GM18909 (cell line): ENCODE measurements around the gene GALNT2.

Source experiments
- ATAC-seq: cut with Tn5 transposase; IDR thresholded peaks from one replicate; pipeline ENCODE4 v1.9.1; 2021; ENCODE audit warnings: mild to moderate bottlenecking; ENCODE audit not compliant: unreplicated experiment, poor library complexity

Gene GALNT2

DNA sequence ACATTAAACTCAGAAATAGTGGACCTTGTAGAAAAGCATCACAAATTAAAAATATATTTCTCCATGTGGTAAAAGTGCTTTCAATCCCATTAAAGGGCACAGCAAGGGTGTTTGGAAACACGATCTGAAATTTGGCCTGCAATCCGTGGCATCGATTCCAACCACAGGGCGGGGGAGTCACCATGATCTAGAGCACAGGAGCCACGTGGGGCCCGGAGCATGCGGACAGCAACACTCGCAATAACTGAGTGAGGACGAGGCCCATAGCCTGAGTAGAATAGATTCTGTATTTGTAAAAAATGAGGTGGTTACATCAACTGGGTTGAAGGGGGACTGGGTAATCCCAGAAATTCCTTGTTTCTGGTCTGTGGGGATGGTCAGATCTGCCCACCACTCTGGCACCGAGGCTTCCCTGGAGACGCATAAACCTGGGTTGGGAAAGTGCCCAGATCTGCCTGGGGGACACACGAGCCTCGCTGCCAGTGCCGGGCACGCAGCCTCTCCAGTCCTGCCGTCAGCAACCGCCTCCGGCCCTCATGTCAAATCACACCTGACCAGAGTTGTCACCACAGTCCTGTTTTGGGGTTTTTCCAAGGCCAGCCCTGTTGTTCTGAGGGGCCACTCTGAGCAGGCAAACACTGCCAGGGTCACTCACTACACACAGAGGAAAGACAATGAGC is 254.8 kb downstream of the GALNT2 start:
- ATAC-seq, result no peak

GRCh38 chr1:230322421-230322756 is 255.4 kb downstream of the GALNT2 start:
- ATAC-seq, result no peak

DNA sequence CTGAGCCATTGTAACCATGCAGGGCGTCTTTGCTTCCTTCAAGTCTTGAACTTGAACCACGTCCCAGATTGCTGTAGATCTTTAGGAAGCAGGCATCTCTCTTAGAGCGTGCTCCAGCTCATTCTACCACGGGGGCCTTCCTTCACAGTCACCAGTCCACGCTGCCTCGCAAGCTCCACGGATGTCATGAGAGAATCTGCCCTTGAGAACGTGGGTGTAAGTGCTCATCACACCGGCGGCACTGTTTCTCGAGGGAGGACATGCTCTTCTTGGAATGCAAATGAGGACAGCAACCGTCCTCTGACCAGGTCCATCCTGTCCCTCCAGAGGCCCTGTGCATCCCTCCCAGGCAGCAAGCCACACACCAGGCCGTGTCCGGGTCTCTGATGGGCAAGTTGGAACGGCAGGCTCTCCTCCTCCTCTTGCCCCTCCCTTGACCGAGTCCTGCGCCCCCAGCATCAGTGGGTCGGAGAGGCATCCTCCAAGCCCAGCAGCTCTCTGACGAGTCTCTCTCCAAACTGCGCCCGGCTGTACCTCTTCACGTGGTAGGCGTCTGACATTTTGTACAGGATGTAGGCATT is 256.0 kb downstream of the GALNT2 start:
- ATAC-seq, result no peak

GRCh38 chr1:230323686-230324085 is 256.6 kb downstream of the GALNT2 start:
- ATAC-seq, result no peak

- no peak for ATAC-seq
These were observed 260.2 kb downstream of the GALNT2 start for GRCh38 chr1:230326971-230327891.

- ATAC-seq, result no peak
These were observed 260.9 kb downstream of the GALNT2 start for GRCh38 chr1:230327892-230328284.

GRCh38 chr1:230328342-230329015 is 261.4 kb downstream of the GALNT2 start:
- ATAC-seq, result no peak

DNA sequence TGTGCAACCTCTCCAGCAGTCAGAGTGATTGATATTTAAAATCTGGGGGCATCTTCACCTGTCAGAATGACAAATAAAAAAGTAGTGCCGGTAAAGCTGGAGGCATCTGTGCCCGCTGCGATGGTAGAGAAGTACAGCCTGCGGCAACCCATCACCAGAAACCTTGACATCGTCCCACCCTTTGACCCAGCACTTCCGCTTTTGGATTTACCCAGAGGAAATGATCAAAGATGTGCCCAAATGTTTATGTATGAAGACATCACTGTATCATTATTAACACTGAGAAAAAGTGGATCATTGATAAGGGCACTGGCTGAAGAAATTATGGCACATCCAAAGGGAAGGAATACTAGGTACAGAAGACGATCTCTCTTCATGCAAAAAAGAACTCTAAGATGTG is 263.1 kb downstream of the GALNT2 start:
- ATAC-seq, result no peak
